Measurements from ENCODE around the gene ACYP2.

The ACYP2 gene

GRCh38 chr2:54161660-54162424 is 46.4 kb downstream of the ACYP2 start:
- DNase-seq: no peak

DNA sequence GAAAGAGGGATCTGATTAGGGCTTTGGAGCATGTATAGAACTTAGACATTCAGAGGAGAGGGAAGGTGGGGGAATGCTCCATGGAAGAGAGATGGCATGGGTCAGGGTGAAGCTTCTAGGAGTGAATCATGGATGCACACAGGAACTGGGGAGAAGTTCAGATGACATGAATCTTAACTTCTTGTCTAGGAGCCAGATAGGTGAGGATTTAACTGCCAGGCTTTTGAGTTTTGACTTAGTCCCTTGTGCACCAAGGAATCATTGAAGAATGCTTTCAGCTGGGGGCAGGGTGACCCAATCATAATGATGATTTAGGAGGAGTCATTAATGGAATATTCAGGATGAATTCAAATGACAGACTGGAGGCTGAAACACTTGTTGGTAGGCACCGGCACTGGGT is 48.7 kb downstream of the ACYP2 start:
- DNase-seq: no peak

DNA sequence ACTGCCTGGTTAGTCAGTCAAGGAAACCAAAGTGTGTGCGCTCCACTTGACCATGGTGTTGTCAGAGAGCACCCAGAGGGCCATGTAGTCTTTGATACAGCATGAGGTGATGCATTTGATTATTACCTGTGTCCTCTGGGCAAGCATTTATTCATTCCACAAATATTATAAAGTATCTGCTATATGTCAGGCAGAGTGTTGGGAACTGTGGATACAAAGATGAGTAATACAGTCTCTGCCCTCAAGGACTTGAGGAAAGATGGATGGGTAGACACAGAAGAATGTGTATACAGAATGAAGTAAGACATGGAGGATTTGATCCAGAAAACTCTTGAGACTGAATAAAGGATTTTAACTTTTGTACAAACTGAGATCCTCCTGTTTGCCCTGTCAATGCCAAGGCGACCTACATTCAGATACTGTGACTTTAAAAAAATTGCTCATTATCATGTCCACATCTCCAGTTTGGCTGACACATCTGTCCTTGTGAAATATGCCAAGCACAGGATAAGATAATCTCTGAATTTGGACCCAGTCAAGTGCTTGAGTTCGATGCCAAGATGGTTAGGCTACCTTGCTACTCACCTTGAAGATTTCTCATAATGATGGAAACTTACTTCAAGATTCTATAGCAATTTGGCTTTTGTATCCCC is 50.8 kb downstream of the ACYP2 start:
- no peak for DNase-seq

GRCh38 chr2:54176577-54176976 is 61.2 kb downstream of the ACYP2 start:
- DNase-seq: peak; percentile 7 to 25

DNA sequence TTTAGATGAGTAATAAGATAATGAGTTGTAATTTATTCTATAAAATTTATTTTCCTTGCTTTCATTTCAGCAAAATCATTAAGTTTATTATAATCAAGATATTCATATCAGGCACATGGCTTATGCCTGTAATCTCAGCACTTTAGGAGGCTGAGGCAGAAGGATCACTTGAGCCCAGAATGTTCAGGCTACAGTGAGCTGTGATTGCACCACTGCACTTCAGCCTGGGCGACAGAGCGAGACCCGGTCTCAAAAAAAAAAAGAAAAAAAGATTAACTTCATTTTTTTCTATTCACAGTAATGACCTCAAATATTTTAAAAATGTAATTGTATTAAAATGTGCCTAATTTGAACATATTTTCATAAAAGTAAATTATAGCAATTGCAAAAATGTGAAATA is 67.9 kb downstream of the ACYP2 start:
- no peak for DNase-seq

- DNase-seq: no peak
These were observed 68.6 kb downstream of the ACYP2 start for GRCh38 chr2:54183972-54184371.

- DNase-seq: no peak
These were observed 69.7 kb downstream of the ACYP2 start for GRCh38 chr2:54185105-54185504.

GRCh38 chr2:54187331-54187730 is 71.9 kb downstream of the ACYP2 start:
- no peak for DNase-seq

DNA sequence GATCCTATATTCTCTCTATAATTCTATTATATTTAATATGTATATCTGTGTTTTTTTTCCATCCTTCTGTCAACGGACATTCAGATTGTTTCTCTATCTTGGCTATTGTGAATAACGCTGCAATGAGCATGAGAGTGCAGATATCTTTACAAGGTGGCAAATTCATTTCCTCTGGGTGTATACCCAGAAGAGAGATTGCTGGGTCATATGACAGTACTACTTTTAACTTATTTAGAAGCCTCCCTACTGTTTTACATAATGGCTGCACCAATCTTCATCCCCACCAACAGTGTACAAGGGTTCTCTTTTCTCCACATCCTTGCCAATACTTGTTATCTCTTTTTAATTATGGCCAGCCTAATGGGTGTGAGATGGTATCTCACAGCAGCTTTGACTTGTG is 74.1 kb downstream of the ACYP2 start:
- DNase-seq: no peak

GRCh38 chr2:54191361-54192135 is 76.1 kb downstream of the ACYP2 start:
- no peak for DNase-seq

DNA sequence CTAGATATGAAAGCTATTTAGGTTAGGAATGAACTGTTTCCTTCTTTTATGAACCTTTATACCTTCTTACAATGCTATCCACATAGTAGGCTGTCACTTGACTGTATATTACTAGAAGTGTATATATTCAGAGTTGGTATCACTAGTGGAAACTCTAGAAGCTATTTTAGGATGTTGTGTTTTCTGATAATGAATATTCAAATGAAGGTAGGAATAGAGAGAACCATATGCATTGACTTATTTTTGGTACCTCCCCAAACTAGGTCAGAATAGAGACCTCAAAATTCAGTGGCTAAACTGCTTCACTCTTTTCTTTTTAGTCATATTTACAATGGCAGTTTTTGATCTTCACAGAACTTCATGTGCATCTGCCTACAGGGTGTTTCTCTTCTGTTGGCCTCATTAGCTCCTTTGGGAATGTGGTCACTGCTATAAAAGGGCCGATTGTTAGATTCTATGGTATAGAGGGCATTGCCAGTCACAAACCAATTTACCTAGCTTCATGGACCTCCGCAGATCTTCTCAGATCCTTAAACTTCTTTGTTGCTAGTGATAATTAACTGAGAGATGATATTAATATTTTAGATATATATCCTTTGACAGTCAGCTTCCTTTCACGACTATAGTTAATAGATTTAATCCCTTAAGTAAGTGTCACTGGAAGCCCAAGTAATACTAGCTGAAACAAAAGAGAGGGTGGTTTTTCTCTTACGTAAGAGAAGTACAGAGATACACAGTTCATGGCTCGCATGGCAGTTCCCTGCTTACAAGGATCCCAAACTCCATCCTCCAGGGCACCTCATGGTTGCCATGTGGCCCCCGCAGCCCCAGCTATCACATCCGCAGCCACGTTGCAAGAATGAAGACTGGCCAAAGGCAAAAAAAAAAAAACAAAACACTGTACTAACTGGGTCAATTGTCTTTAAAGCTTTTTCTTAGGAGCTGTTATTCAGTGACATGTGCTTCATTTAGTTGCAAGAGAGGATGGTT is 79.6 kb downstream of the ACYP2 start:
- no peak for DNase-seq

GRCh38 chr2:54196646-54197045 is 81.2 kb downstream of the ACYP2 start:
- DNase-seq: no peak

GRCh38 chr2:54204476-54204875 is 89.1 kb downstream of the ACYP2 start:
- DNase-seq: no peak

GRCh38 chr2:54206596-54206995 is 91.2 kb downstream of the ACYP2 start:
- peak; percentile 77 to 91 for DNase-seq

DNA sequence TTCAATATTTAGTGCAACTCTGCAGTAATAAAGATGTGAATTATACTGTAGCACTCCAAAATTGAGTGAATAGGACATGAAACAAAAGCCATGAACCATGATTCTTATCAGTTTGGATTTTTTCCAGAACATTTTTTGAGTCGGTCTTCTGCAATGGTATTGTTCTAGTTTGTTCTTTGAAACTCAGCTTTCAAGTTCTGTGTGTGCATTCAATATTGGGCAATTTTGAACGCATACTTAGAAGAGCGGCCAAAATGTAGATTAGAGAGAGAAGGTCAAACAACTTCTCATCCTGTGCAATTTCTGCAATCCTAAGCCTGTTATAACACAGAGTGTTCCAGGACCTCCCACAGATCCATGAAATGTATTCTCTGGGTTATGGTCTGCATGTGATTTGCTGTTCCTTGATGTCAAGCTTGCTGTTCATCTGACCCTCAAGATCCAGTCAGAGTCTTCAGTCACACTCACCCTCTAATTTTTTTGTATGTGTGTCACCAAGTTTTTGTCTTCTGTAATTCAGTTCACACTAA is 92.3 kb downstream of the ACYP2 start:
- no peak for DNase-seq

GRCh38 chr2:54208364-54209240 is 93.2 kb downstream of the ACYP2 start:
- no peak for DNase-seq

DNA sequence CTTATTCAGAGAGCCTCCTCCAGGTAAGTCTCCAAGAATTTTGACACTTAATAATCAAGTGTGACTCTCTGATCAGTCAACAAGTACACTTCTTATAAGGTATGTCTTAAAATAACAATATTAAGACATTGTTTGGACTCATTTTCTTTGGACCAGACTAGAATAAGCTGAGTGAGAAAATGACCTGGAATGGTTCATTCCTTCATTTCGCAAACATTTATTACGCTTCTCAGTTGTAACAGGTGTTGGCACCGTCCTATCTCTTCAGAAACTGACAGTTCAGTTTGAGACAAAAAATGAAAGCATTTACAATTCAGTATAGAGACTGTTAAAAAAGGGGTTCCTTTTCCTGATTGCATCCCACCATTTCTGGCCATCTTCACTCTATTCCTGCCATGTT is 94.0 kb downstream of the ACYP2 start:
- DNase-seq: no peak

DNA sequence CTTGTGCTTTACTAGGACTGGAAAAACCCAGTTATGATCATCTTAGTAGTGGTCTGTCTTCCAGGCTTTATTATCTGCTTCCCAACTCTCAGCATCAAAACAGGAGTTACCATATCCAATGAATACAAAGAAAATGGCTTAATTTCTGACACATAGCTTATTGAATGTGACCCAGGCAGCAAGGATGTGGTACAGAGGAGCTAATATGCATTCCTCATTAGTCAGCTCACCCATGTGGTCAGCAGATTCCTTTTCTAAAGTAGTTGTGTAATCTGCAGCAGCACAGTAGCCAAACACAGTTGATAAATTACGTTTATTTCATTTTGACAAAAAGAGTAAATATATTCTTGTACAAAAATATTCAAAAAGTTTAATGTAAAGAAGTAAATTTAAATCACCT is 97.0 kb downstream of the ACYP2 start:
- no peak for DNase-seq

DNA sequence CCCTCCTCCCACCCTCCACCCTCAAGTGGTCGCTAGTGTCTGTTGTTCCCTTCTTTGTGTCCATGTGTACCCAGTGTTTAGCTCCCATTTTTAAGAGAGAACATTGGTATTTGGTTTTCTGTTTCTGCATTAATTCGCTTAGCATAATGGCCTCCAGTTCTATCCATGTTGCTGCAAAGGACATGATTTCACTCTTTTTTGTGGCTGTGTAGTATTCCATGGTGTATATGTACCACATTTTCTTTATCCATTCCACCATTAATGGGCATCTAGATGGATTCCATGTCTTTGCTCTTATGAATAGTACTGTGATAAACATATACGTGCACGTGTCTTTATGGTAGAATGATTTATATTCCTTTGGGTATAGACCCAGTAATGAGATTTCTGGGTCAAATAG is 97.7 kb downstream of the ACYP2 start:
- DNase-seq: no peak

DNA sequence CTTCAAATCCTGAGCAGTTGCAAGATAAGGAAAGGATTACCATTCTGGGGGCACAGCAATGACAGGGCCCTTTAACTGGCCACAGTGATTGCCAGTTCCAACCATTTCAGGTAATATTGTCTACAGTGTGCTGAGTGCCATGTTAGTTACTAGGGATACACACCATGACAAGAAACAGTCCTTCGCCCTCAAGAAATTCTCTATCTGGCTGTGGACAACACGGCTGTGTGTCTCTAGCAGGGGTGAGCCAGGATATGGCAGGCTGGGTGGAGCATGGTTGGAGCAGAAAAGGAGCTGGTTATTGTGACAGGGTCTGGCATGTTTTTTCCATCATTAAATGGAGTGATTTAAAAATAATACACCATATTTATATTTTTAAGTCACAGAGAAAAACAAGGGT is 109.6 kb downstream of the ACYP2 start:
- no peak for DNase-seq

DNA sequence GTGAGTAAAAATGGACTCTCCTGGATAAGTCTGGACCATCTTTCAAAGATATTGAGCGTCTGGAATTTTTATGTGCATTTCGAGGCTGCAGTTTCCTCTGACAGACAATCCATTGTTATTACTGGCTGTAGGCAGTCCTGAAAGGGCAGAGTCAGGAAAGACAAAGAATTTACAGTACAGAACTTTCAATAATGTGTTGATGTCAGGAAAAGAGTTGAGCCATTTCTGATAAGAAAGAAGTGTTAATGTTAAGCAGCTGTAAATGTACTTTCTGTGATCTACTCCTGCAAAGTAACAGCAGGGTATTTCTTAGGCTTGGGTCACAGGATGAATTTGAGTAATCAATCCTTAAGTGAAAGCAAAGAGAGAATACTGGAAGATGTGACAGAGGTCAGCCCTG is 110.8 kb downstream of the ACYP2 start:
- no peak for DNase-seq
